Colonic mucosa (tissue), 4 donors: Measurements from ENCODE around the gene FAM171A2. TPM values are rescaled to one million over a fixed set of nuclear protein-coding genes. Genes with fewer than 3 reads are reported as not detected.

Experiments
- DNase-seq: peaks from one replicate; pipeline ENCODE4 v3.0.0-alpha.2; 2020
- H3K27ac ChIP-seq: fragments of 200-600 bp; one replicate; pipeline ENCODE4 v1.8.0; 2021
- H3K27me3 ChIP-seq: fragments of 200-600 bp; one replicate; pipeline ENCODE4 v1.8.0; 2021
- H3K36me3 ChIP-seq: fragments of 200-600 bp; one replicate; pipeline ENCODE4 v1.8.0; 2021
- H3K4me1 ChIP-seq: fragments of 200-600 bp; one replicate; pipeline ENCODE4 v1.8.0; 2021; ENCODE audit warnings: mild to moderate bottlenecking
- H3K4me3 ChIP-seq: fragments of 200-600 bp; one replicate; pipeline ENCODE4 v1.8.0; 2021
- H3K9ac ChIP-seq, 2 donors: one replicate each; pipeline ENCODE4 v1.7.0; 2013; ENCODE audit warnings: control low read depth in 2 of 2, low read depth in 2 of 2, low read length in 2 of 2
- H3K9me3 ChIP-seq: fragments of 200-600 bp; one replicate; pipeline ENCODE4 v1.8.0; 2021
- intact Hi-C: fragments of 100-400 bp; cut with DNase I; formaldehyde crosslinking; loops from one replicate; pipeline ENCODE4 v1.14.1; 2022
- total RNA-seq, 2 donors: library from RNA; stranded (reverse); fragmentation: NEBNext Ultra II Directional in 1 of 2; extraction: Animal tissue kit (Norgen Biotek cat#: 25700) in 1 of 2; gene quantifications; one replicate each; pipeline ENCODE4 v1.2.1, GENCODE V29; 2021
- TF ChIP-seq, protein P1 (sequence below): fragments of 200-600 bp; IDR thresholded peaks from one replicate; pipeline ENCODE4 v1.8.0; 2022; ENCODE audit warnings: antibody characterized with exemption, mild to moderate bottlenecking
- donor health status: healthy.
- donor health status: DM: no; HTN: no; CAD: no.
- donor health status: DM: no; HTN: no; CAD: no.

FAM171A2 gene
- total RNA-seq, 2 donors from 2014 or later = 0.64 to 0.72 TPM

DNA sequence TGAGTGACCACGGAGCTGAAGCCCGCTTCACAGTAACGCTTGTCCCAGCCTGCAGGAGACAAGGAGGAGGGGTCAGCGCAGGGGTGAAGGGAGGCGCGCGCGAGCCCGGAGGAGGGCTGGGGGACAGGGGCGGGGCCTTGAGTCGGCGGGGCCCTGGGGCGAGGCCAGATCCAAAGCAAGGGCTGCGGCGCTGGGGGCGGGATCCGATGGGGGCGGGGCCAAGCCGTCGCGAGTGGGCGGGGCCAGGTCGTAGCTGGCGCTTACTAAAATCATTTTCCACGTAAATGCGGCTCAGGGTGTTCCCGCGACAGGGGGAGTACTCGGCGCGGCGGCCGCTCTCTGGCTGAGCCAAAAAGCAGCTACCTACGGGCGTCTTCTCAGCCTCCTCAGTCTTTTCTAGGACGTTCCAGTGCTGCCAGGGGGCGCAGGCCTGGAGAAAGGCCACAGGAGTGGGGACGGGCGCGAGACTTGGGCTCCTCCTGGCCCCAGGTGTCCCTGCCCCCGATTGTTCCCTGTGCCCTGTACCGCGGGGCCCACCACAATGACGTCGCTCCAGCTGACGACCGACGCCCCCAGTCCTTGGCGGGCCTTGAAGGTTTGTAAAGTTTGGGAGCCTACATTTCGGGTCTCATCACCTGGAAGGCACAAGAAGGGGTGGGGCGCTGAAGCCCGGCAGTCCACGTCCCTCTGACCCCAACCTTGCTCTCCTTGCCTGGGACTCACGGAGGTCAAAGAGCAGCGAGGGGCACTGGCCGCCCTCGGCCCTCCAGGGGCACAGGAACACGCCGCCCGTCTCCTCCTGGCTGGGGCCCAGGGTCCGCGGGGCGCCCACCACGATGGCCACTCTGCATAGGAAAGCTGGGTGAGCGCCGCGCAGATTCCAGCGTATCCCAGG is 21.9 kb upstream of the FAM171A2 start:
- Histone ChIP-seq H3K27me3 (peaks cover 12% of the 10 kb centered on the region), H3K27ac (no peak overlapping the region), H3K4me3 (peak overlapping the region; percentile 49), H3K36me3 (no peaks in the 10 kb centered on the region), H3K9me3 (no peaks in the 10 kb centered on the region), H3K4me1 (no peaks in the 10 kb centered on the region), H3K9ac (peak overlapping the region; percentile 34 to 65)
- DNase-seq = peak; percentile 87
- intact Hi-C loops = no loop called here
- TF ChIP-seq, protein P1, sequence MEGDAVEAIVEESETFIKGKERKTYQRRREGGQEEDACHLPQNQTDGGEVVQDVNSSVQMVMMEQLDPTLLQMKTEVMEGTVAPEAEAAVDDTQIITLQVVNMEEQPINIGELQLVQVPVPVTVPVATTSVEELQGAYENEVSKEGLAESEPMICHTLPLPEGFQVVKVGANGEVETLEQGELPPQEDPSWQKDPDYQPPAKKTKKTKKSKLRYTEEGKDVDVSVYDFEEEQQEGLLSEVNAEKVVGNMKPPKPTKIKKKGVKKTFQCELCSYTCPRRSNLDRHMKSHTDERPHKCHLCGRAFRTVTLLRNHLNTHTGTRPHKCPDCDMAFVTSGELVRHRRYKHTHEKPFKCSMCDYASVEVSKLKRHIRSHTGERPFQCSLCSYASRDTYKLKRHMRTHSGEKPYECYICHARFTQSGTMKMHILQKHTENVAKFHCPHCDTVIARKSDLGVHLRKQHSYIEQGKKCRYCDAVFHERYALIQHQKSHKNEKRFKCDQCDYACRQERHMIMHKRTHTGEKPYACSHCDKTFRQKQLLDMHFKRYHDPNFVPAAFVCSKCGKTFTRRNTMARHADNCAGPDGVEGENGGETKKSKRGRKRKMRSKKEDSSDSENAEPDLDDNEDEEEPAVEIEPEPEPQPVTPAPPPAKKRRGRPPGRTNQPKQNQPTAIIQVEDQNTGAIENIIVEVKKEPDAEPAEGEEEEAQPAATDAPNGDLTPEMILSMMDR = no peak

DNA sequence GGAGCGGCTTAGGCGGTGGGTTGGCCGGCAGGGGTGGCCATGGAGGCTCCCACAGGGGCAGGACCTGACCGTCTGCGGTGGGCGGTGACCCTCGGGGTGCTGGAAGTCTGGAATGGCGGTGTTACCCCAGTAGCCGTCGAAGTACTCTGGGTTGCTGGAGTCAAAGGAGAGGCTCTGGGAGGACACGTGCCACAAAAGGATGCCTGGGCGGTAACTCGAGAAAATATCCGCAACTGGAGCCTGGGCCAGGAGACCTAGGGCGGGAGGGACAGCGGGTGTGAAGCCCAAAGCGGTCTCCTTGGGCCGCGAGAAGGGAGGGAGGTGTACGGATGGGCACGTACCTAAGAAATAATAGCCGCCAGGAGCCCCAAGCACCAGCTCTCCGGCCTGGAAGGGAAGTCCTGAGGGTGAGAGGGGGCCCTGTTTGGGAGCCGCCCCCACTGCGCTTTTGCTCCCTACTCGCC is 21.2 kb upstream of the FAM171A2 start:
- Histone ChIP-seq H3K9ac (peak overlapping the region; percentile 34 to 35), H3K27me3 (peaks cover 12% of the 10 kb centered on the region), H3K4me3 (peak overlapping the region; percentile 49), H3K9me3 (no peaks in the 10 kb centered on the region), H3K4me1 (no peaks in the 10 kb centered on the region), H3K36me3 (no peaks in the 10 kb centered on the region), H3K27ac (no peak overlapping the region)
- intact Hi-C loops = no loop called here
- TF ChIP-seq, protein P1 = no peak
- no peak for DNase-seq

DNA sequence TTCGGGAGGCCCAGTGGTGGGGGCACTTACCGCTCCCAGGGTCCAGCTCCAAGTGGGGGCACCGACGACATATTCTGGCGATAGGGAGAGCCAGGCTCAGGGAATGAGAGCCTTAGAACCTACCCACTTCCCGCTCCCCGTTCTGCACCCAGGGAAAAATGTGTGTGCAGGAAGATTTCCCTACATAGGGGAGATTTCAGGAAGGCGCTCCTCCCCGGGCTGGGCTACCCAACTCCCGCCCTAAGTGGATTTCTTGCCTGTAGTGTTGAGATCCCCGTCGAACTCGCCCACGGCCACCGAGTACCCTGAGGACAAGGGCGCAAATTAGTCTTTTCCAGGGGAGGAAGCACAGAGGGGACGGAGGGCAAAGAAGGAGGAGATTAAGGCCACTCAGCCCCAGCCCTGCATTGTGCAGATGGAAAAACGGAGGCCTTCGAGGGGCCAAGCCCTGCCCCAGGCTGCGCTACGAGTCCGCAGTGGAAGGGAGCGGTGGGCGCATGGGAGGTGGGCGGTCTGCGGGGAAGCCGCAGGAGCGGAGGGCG is 20.7 kb upstream of the FAM171A2 start:
- intact Hi-C loops = no loop called here
- H3K4me3 ChIP-seq = peak overlapping the region; percentile 49
- peaks cover 12% of the 10 kb centered on the region for H3K27me3 ChIP-seq
- no peak for DNase-seq
- H3K4me1 ChIP-seq = no peaks in the 10 kb centered on the region
- peak overlapping the region in 1 of 2 donors; percentile 12 for H3K9ac ChIP-seq
- H3K36me3 ChIP-seq = no peaks in the 10 kb centered on the region
- no peak overlapping the region for H3K27ac ChIP-seq
- TF ChIP-seq, protein P1 = no peak
- no peaks in the 10 kb centered on the region for H3K9me3 ChIP-seq

- no peak overlapping the region for H3K27ac ChIP-seq
- TF ChIP-seq, protein P1 = no peak
- no peaks in the 10 kb centered on the region for H3K4me1 ChIP-seq
- H3K36me3 ChIP-seq = no peaks in the 10 kb centered on the region
- peaks cover 12% of the 10 kb centered on the region for H3K27me3 ChIP-seq
- no peak for DNase-seq
- intact Hi-C loops = no loop called here
- no peaks in the 10 kb centered on the region for H3K9me3 ChIP-seq
- H3K9ac ChIP-seq = no peak overlapping the region
- H3K4me3 ChIP-seq = no peak overlapping the region
These were observed 20.2 kb upstream of the FAM171A2 start for GRCh38 chr17:44383861-44384260.

- intact Hi-C loops = no loop called here
- peaks cover 12% of the 10 kb centered on the region for H3K27me3 ChIP-seq
- H3K4me3 ChIP-seq = no peak overlapping the region
- no peaks in the 10 kb centered on the region for H3K9me3 ChIP-seq
- no peaks in the 10 kb centered on the region for H3K4me1 ChIP-seq
- no peak overlapping the region for H3K9ac ChIP-seq
- no peaks in the 10 kb centered on the region for H3K36me3 ChIP-seq
- DNase-seq = no peak
- H3K27ac ChIP-seq = no peak overlapping the region
- TF ChIP-seq, protein P1 = no peak
These were observed 19.7 kb upstream of the FAM171A2 start for GRCh38 chr17:44383363-44383762.
